H1 (cell line): ENCODE data around the gene ARHGEF7. TPM values are rescaled to one million over a fixed set of nuclear protein-coding genes. Genes with fewer than 3 reads are reported as not detected.

Experiments
- CTCF ChIA-PET: fragments of 300-600 bp; sonication (Branson Sonifier 250); formaldehyde crosslinking; loops from one replicate; lab custom pipeline; 2021; ENCODE audit not compliant: partially characterized antibody; lab: Charles Lee
- POLR2A ChIA-PET: fragments of 300-600 bp; sonication (Branson Sonifier 250); formaldehyde crosslinking; loops from one replicate; lab custom pipeline; 2021; ENCODE audit warnings: inconsistent platforms; ENCODE audit not compliant: partially characterized antibody; lab: Charles Lee
- DNase-seq, 2 experiments: peaks; one replicate each; pipeline versions ENCODE4 v3.0.0 to v3.0.0-alpha.2; 2010 to 2022; ENCODE audit warnings: low spot score in 2 of 2, low read depth in 1 of 2, mixed read lengths in 1 of 2
- FAIRE-seq: peaks from 2 replicates; lab custom pipeline; 2011; peaks lifted over from hg19 to GRCh38; lab: Jason Lieb, UNC
- H2AFZ ChIP-seq: 2 replicates; pipeline ENCODE4 v1.8.1; 2012; ENCODE audit warnings: low read length, inconsistent platforms
- H2AK5ac ChIP-seq: 2 replicates; pipeline ENCODE4 v1.6.1; 2013; ENCODE audit warnings: low read depth, low read length
- H2BK120ac ChIP-seq: replicated peaks from 2 replicates; pipeline ENCODE3; 2013; ENCODE audit warnings: low read depth, low read length, inconsistent platforms
- H2BK12ac ChIP-seq: 2 replicates; pipeline ENCODE4 v1.6.1; 2013; ENCODE audit warnings: low read depth, low read length
- H2BK15ac ChIP-seq: 2 replicates; pipeline ENCODE4 v1.6.1; 2013; ENCODE audit warnings: low read length
- H2BK20ac ChIP-seq: 2 replicates; pipeline ENCODE4 v1.6.1; 2013; ENCODE audit warnings: low read length
- H2BK5ac ChIP-seq: 2 replicates; pipeline ENCODE4 v1.6.1; 2013; ENCODE audit warnings: low read depth, low read length
- H3K14ac ChIP-seq: 2 replicates; pipeline ENCODE4 v1.6.1; 2013; ENCODE audit warnings: inconsistent platforms; ENCODE audit not compliant: insufficient read length
- H3K18ac ChIP-seq: 2 replicates; pipeline ENCODE4 v1.6.1; 2013; ENCODE audit warnings: low read length; ENCODE audit errors: extremely low read depth
- H3K23ac ChIP-seq: 2 replicates; pipeline ENCODE4 v1.6.1; 2013; ENCODE audit warnings: inconsistent platforms; ENCODE audit not compliant: insufficient read length
- H3K23me2 ChIP-seq: 2 replicates; pipeline ENCODE4 v1.6.1; 2013; ENCODE audit warnings: low read depth, low read length
- H3K27ac ChIP-seq: 2 replicates; pipeline ENCODE4 v1.6.1; 2011; ENCODE audit warnings: low read depth, low read length, inconsistent platforms
- H3K27me3 ChIP-seq, 4 experiments: replicated peaks in 1 of 4; 1 replicate in 1 of 4; 2 replicates in 3 of 4; pipeline versions ENCODE4 v1.6.1 to v1.8.1; 2011 to 2013; ENCODE audit warnings: low read length in 3 of 4, mild to moderate bottlenecking in 3 of 4, inconsistent platforms in 2 of 4, mixed read lengths in 2 of 4, moderate library complexity in 1 of 4; ENCODE audit not compliant: control insufficient read depth in 3 of 4, insufficient read depth in 3 of 4; ENCODE audit errors: extremely low read depth in 1 of 4
- H3K36me3 ChIP-seq, 4 experiments: 2 replicates each; pipeline versions ENCODE4 v1.6.1 to v1.8.1; 2011 to 2013; ENCODE audit warnings: mild to moderate bottlenecking in 4 of 4, low read length in 3 of 4, moderate library complexity in 2 of 4, control low read depth in 1 of 4, inconsistent platforms in 1 of 4; ENCODE audit not compliant: insufficient read depth in 4 of 4, control insufficient read depth in 2 of 4
- H3K4ac ChIP-seq: replicated peaks from 2 replicates; pipeline ENCODE3; 2013; ENCODE audit warnings: low read length, low read depth, mixed read lengths, inconsistent platforms; ENCODE audit not compliant: insufficient read length
- H3K4me1 ChIP-seq, 4 experiments: replicated peaks in 1 of 4; 1 replicate in 1 of 4; 2 replicates in 3 of 4; pipeline versions ENCODE4 v1.6.1 to v1.8.1; 2011 to 2013; ENCODE audit warnings: low read length in 3 of 4, inconsistent platforms in 2 of 4, mixed read lengths in 1 of 4; ENCODE audit not compliant: insufficient read depth in 4 of 4, control insufficient read depth in 3 of 4
- H3K4me2 ChIP-seq, 2 experiments: 2 replicates each; pipeline versions ENCODE4 v1.6.1 to v1.8.1; 2011 to 2013; ENCODE audit warnings: low read depth in 2 of 2, low read length in 2 of 2, control low read depth in 1 of 2, inconsistent platforms in 1 of 2, mild to moderate bottlenecking in 1 of 2; ENCODE audit not compliant: insufficient read depth in 1 of 2
- H3K4me3 ChIP-seq, 4 experiments: fragments of 200-600, 300-600 bp in 1 of 4; sonication (generic), shearing (Covaris generic), sonication (Bioruptor Twin) in 1 of 4; 2 replicates each; pipeline versions ENCODE4 v1.5.1 to v1.8.1; 2011 to 2016; ENCODE audit warnings: low read length in 4 of 4, low read depth in 3 of 4, control low read depth in 2 of 4, inconsistent platforms in 2 of 4, mild to moderate bottlenecking in 2 of 4, mixed read lengths in 1 of 4, moderate library complexity in 1 of 4; ENCODE audit not compliant: insufficient read depth in 2 of 4; ENCODE audit errors: extremely low read depth in 1 of 4
- H3K56ac ChIP-seq: replicated peaks from 2 replicates; pipeline ENCODE3; 2013; ENCODE audit warnings: low read depth, mild to moderate bottlenecking, mixed read lengths, low read length, inconsistent platforms; ENCODE audit not compliant: insufficient read length
- H3K79me1 ChIP-seq: 2 replicates; pipeline ENCODE4 v1.6.1; 2013; ENCODE audit warnings: low read depth, low read length, control low read depth
- H3K79me2 ChIP-seq, 2 experiments: 2 replicates each; pipeline versions ENCODE4 v1.6.1 to v1.8.1; 2012 to 2013; ENCODE audit warnings: low read length in 2 of 2, mild to moderate bottlenecking in 2 of 2, inconsistent platforms in 1 of 2; ENCODE audit not compliant: insufficient read depth in 2 of 2, control insufficient read depth in 1 of 2
- H3K9ac ChIP-seq, 4 experiments: replicated peaks in 1 of 4; 1 replicate in 1 of 4; 2 replicates in 3 of 4; pipeline versions ENCODE4 v1.6.1 to v1.8.1; 2011 to 2013; ENCODE audit warnings: low read depth in 3 of 4, low read length in 3 of 4, control low read depth in 2 of 4, mild to moderate bottlenecking in 2 of 4, moderate library complexity in 2 of 4, inconsistent platforms in 1 of 4; ENCODE audit errors: extremely low read depth in 1 of 4
- H3K9me3 ChIP-seq, 2 experiments: 2 replicates each; pipeline versions ENCODE4 v1.6.1 to v1.8.1; 2012 to 2013; ENCODE audit warnings: mild to moderate bottlenecking in 2 of 2, moderate library complexity in 2 of 2, control low read depth in 1 of 2, inconsistent platforms in 1 of 2, low read depth in 1 of 2, low read length in 1 of 2, mixed read lengths in 1 of 2; ENCODE audit not compliant: insufficient read depth in 2 of 2
- H4K20me1 ChIP-seq, 2 experiments: replicated peaks in 1 of 2; 2 replicates each; pipeline versions ENCODE3 to v1.8.1; 2011 to 2013; ENCODE audit warnings: inconsistent platforms in 2 of 2, low read length in 2 of 2, mild to moderate bottlenecking in 1 of 2; ENCODE audit not compliant: insufficient read depth in 2 of 2, control insufficient read depth in 1 of 2
- H4K5ac ChIP-seq: 2 replicates; pipeline ENCODE4 v1.6.1; 2013; ENCODE audit warnings: low read length, low read depth, mixed read lengths, inconsistent platforms; ENCODE audit not compliant: insufficient read length
- H4K8ac ChIP-seq: 2 replicates; pipeline ENCODE4 v1.8.0; 2013; ENCODE audit warnings: mild to moderate bottlenecking, moderate library complexity, low read length, inconsistent platforms; ENCODE audit not compliant: insufficient read depth; ENCODE audit errors: extremely low read depth
- H4K91ac ChIP-seq: replicated peaks from 2 replicates; pipeline ENCODE3; 2013; ENCODE audit warnings: low read length, mixed read lengths, inconsistent platforms; ENCODE audit not compliant: insufficient read length
- ATF3 ChIP-seq: IDR thresholded peaks from 2 replicates; pipeline ENCODE4 v1.6.1; 2011; ENCODE audit warnings: low read depth, mild to moderate bottlenecking, low read length; ENCODE audit not compliant: insufficient read depth
- CREB1 ChIP-seq: IDR thresholded peaks from 2 replicates; pipeline ENCODE4 v1.6.1; 2012; ENCODE audit warnings: inconsistent platforms
- FOSL1 ChIP-seq: IDR thresholded peaks from 2 replicates; pipeline ENCODE4 v1.6.1; 2011; ENCODE audit warnings: mild to moderate bottlenecking, low read depth, low read length, moderate library complexity; ENCODE audit not compliant: insufficient read depth
- GTF2F1 ChIP-seq: IDR thresholded peaks from 2 replicates; pipeline ENCODE4 v1.6.1; 2012; ENCODE audit warnings: low read depth, low read length, improper control_type of control experiment, borderline replicate concordance
- KDM1A ChIP-seq: fragments of 200-600, 300-600 bp; sonication (generic); IDR thresholded peaks from 2 replicates; pipeline ENCODE4 v1.7.1; 2016; ENCODE audit warnings: mild to moderate bottlenecking, low read length, borderline replicate concordance
- KDM4A ChIP-seq: IDR thresholded peaks from one replicate; pipeline ENCODE4 v1.7.1; 2012; ENCODE audit warnings: low read depth, mild to moderate bottlenecking, moderate library complexity, low read length, inconsistent platforms; ENCODE audit not compliant: severe bottlenecking
- KDM5A ChIP-seq: fragments of 200-600 bp; IDR thresholded peaks from 2 replicates; pipeline ENCODE4 v1.7.1; 2012; ENCODE audit warnings: mild to moderate bottlenecking, low read length, inconsistent platforms, mixed read lengths
- NANOG ChIP-seq: IDR thresholded peaks from 2 replicates; pipeline ENCODE4 v1.6.1; 2011; ENCODE audit warnings: low read length, low read depth, mild to moderate bottlenecking, inconsistent platforms; ENCODE audit not compliant: insufficient read depth, poor library complexity, severe bottlenecking
- POLR2A ChIP-seq, 2 experiments: IDR thresholded peaks; 1 replicate in 1 of 2; 2 replicates in 1 of 2; pipeline ENCODE4 v1.6.1; 2011; ENCODE audit warnings: low read depth in 2 of 2, low read length in 2 of 2, mild to moderate bottlenecking in 2 of 2; ENCODE audit errors: control extremely low read depth in 1 of 2
- POU5F1 ChIP-seq: IDR thresholded peaks from 2 replicates; pipeline ENCODE4 v1.6.1; 2011; ENCODE audit warnings: low read depth, mild to moderate bottlenecking, low read length, moderate library complexity
- RFX5 ChIP-seq: IDR thresholded peaks from 2 replicates; pipeline ENCODE4 v1.6.1; 2011; ENCODE audit warnings: low read depth, low read length, improper control_type of control experiment, borderline replicate concordance
- TBP ChIP-seq: IDR thresholded peaks from 2 replicates; pipeline ENCODE4 v1.6.1; 2011; ENCODE audit warnings: low read depth, low read length, improper control_type of control experiment
- USF2 ChIP-seq: IDR thresholded peaks from 2 replicates; pipeline ENCODE4 v1.6.1; 2011; ENCODE audit warnings: low read length, improper control_type of control experiment
- WGBS, 2 experiments: shearing (Covaris generic) in 1 of 2; methylation state at CpG; one replicate each; pipeline versions ENCODE4 v1.1.6 to v1.1.7; 2013 to 2015; ENCODE audit warnings: low lambda C conversion rate in 2 of 2, mixed read lengths in 2 of 2, inconsistent platforms in 1 of 2, low coverage in 1 of 2, missing lambda C conversion rate in 1 of 2; ENCODE audit not compliant: insufficient replicate concordance in 2 of 2, insufficient coverage in 1 of 2, insufficient read length in 1 of 2; ENCODE audit errors: extremely low coverage in 1 of 2, missing lambda C conversion rate in 1 of 2; 5-methylcytosine and 5-hydroxymethylcytosine counted together
- polyA plus RNA-seq, 7 experiments: library from polyadenylated mRNA; depleted of rRNA in 3 of 7; stranded (reverse) in 5 of 7; unstranded in 2 of 7; fragments of >200 nt in 5 of 7; fragments of 200-250 nt in 2 of 7; gene quantifications; 1 replicate in 5 of 7; 2 replicates in 1 of 7; 4 replicates in 1 of 7; pipeline versions ENCODE4 v1.2.1 to v1.2.3, GENCODE V29; 2011 to 2013; ENCODE audit warnings: missing spikeins in 2 of 7, mixed read lengths in 2 of 7
- total RNA-seq: library from RNA; stranded (reverse); fragmentation: NEBNext Ultra II Directional; extraction: Animal tissue kit (Norgen Biotek cat#: 25700); gene quantifications from 2 replicates; pipeline ENCODE4 v1.2.1, GENCODE V29; 2021

The ARHGEF7 gene
- total and polyA plus RNA-seq, 2 of the 8 experiments (the other 6 are each of a cell fraction or from before 2014, with no cell fraction given): 26.2 to 56.5 TPM

DNA sequence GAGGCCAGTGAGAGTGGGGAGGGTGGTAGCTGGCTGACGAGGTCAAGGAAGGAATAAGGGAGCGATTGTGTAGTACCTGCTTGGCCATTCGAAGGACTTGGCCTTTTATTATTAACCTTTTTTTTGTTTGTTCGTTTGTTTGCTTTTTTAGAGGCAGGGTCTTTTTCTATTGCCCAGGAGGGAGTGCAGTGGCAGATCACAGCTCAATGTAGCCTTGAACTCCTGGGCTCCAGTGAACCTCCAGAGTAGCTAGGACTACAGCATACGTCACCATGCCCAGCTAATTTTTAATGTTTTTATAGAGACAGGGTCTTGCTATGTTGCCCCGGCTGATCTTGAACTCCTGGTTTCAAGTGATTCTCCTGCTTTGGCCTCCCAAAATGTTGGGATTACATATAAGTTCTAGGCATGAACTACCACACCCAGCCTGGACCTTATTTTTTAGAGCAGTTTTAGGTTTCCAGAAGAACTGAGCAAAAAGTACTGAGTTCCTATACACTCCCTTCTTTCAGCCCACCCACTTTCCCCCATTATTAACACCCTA is 25.5 kb downstream of the ARHGEF7 start:
- Histone ChIP-seq H3K4me1 (no peaks in the 10 kb centered on the region), H3K23ac (no peak overlapping the region), H3K79me1 (no peaks in the 10 kb centered on the region), H3K9me3 (no peaks in the 10 kb centered on the region), H2BK15ac (no peak overlapping the region), H3K79me2 (no peaks in the 10 kb centered on the region), H3K9ac (no peak overlapping the region), H3K36me3 (no peaks in the 10 kb centered on the region), H2AK5ac (no peak overlapping the region), H4K5ac (no peak overlapping the region), H3K27ac (no peak overlapping the region), H4K8ac (no peak overlapping the region), H3K14ac (no peak overlapping the region), H4K91ac (no peak overlapping the region), H2BK120ac (no peak overlapping the region), H3K4me2 (no peak overlapping the region), H3K4me3 (no peak overlapping the region), H2BK20ac (no peak overlapping the region), H3K27me3 (no peaks in the 10 kb centered on the region), H3K56ac (no peak overlapping the region), H2AFZ (no peak overlapping the region), H3K23me2 (no peaks in the 10 kb centered on the region), H2BK12ac (no peak overlapping the region), H2BK5ac (no peak overlapping the region), H4K20me1 (no peaks in the 10 kb centered on the region), H3K18ac (no peak overlapping the region), H3K4ac (no peak overlapping the region)
- no peak for FAIRE-seq
- ChIA-PET POLR2A (no interaction called here), CTCF (no interaction called here)
- no peak for DNase-seq
- WGBS, 2 experiments: 85% methylated on average over 6 of the region's 6 CpGs; no CpG with 5 or more reads in 1 of the 2 experiments
- TF ChIP-seq GTF2F1 (no peak), CREB1 (no peak), USF2 (no peak), KDM4A (no peak), ATF3 (no peak), NANOG (no peak), FOSL1 (no peak), KDM1A (no peak), KDM5A (no peak), POLR2A (IDR thresholded peaks at IDR 0.05; ENCODE audit: control extremely low read depth in 1 of 2, low read depth in 2 of 2, low read length in 2 of 2) (no peak), TBP (no peak), POU5F1 (no peak), RFX5 (no peak)
